OCI-LY3 (cell line): ENCODE results near the gene UBE2G2.

Experiments
- H2AFZ ChIP-seq: fragments of 200-600, 300-600 bp; shearing (Covaris generic); 2 replicates; pipeline ENCODE4 v1.6.0; 2014; ENCODE audit warnings: antibody characterized with exemption, low read depth, low read length
- H3K27ac ChIP-seq: fragments of 200-600, 300-600 bp; sonication (generic); 2 replicates; pipeline ENCODE4 v1.5.1; 2014; ENCODE audit warnings: mild to moderate bottlenecking, low read length, moderate library complexity, mixed read lengths
- H3K27me3 ChIP-seq: fragments of 200-600, 300-600 bp; sonication (generic); 2 replicates; pipeline ENCODE4 v1.6.1; 2014; ENCODE audit warnings: low read depth, low read length, mixed read lengths
- H3K36me3 ChIP-seq: fragments of 200-600, 300-600 bp; sonication (generic); replicated peaks from 2 replicates; pipeline ENCODE3; 2014; ENCODE audit warnings: low read depth, low read length, mixed read lengths
- H3K4me1 ChIP-seq: fragments of 300-600, 200-600 bp; sonication (generic); 2 replicates; pipeline ENCODE4 v1.6.1; 2014; ENCODE audit warnings: low read length, mixed read lengths
- H3K4me2 ChIP-seq: fragments of 200-600, 300-600 bp; sonication (generic); 2 replicates; pipeline ENCODE4 v1.6.1; 2014; ENCODE audit warnings: low read length, mixed read lengths
- H3K4me3 ChIP-seq: fragments of 300-600, 200-600 bp; sonication (generic); 2 replicates; pipeline ENCODE4 v1.5.1; 2014; ENCODE audit warnings: antibody characterized with exemption, mild to moderate bottlenecking, low read length, moderate library complexity
- H3K79me2 ChIP-seq: fragments of 300-600, 200-600 bp; shearing (Covaris generic); 2 replicates; pipeline ENCODE4 v1.6.1; 2014; ENCODE audit warnings: mild to moderate bottlenecking, low read length, mixed read lengths
- H3K9ac ChIP-seq: fragments of 300-600, 200-600 bp; shearing (Covaris generic); 2 replicates; pipeline ENCODE4 v1.6.0; 2014; ENCODE audit warnings: mild to moderate bottlenecking, low read length, moderate library complexity
- H3K9me3 ChIP-seq: fragments of 200-600, 300-600 bp; shearing (Covaris generic); 2 replicates; pipeline ENCODE4 v1.6.1; 2014; ENCODE audit warnings: low read length, mixed read lengths; ENCODE audit not compliant: insufficient read depth
- H4K20me1 ChIP-seq: fragments of 200-600, 300-600 bp; sonication (generic); 2 replicates; pipeline ENCODE4 v1.6.1; 2016; ENCODE audit warnings: low read length, mixed read lengths; ENCODE audit not compliant: insufficient read depth
- CTCF ChIP-seq: fragments of 200-600, 300-600 bp; sonication (generic); IDR thresholded peaks from 2 replicates; pipeline ENCODE4 v1.5.1; 2014; ENCODE audit warnings: antibody characterized with exemption, low read length, low read depth
- EZH2phosphoT487 ChIP-seq: fragments of 200-600 bp; shearing (Covaris generic); IDR thresholded peaks from 2 replicates; pipeline ENCODE4 v1.6.1; 2018; ENCODE audit warnings: antibody characterized with exemption, mixed run types, low read depth

The UBE2G2 gene

DNA sequence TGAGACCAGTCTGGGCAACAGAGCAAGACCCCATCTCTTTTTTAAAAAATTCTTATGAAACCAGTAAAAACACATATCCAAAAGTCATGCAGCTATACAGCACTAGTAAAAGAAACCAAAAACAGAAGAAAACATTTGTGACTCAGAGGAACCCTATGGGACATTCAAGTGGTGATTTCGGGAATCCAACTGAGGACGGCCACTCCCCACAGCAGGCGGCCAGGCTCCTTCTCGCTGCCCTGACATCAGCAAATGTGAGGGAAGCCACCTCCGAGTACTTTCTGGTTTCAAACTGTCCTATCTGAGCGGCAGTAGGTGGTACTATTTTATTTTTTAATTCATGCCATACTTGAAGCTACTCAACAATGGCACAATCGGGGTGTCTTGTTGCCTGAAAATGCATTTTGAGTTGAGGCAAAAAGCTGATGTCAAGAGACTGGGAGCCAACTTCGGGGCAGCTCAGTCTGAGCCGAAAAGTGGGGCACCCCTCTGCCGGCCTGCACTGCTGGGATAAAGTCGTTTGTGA is 12.9 kb upstream of the UBE2G2 start:
- Histone ChIP-seq H4K20me1 (peaks cover 34% of the 10 kb centered on the region), H3K9ac (no peak overlapping the region), H3K4me3 (no peak overlapping the region), H3K36me3 (no peaks in the 10 kb centered on the region), H3K27ac (no peak overlapping the region), H3K4me2 (no peak overlapping the region), H3K27me3 (no peaks in the 10 kb centered on the region), H3K9me3 (no peaks in the 10 kb centered on the region; the same call in 1 of the 2 replicates), H2AFZ (no peak overlapping the region), H3K4me1 (peaks cover 10% of the 10 kb centered on the region), H3K79me2 (peaks cover 73% of the 10 kb centered on the region)
- TF ChIP-seq CTCF (no peak), EZH2phosphoT487 (no peak)

- no peak for TF ChIP-seq EZH2phosphoT487
- no peak for TF ChIP-seq CTCF
Observed at GRCh38 chr21:44813727-44814126, 12.1 kb upstream of the UBE2G2 start.

DNA sequence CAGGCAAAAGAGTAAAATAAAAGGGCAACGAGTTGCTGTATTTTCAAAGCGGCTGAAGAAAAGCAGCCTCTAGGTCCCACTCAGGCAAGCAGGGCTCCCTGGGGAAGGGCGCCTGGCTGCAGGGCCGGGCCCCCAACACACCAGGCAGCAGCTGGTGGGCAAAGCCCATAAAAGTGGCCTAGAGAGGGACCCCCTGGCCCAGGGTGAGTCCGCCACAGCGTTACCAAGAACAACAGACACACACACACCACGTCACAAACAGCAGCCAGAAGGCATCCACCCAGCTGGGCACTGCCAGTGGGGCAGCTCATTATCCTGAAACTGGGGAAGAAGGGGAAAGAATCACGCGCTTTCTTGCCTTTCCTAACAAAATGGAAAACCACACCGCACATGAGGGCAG is 11.5 kb upstream of the UBE2G2 start:
- Histone ChIP-seq H3K27me3 (no peaks in the 10 kb centered on the region), H3K27ac (no peak overlapping the region), H3K4me2 (no peak overlapping the region), H3K9ac (no peak overlapping the region), H3K9me3 (no peaks in the 10 kb centered on the region), H3K4me1 (peaks cover 4% of the 10 kb centered on the region), H2AFZ (no peak overlapping the region), H4K20me1 (peaks cover 34% of the 10 kb centered on the region), H3K4me3 (no peak overlapping the region), H3K36me3 (no peaks in the 10 kb centered on the region), H3K79me2 (peaks cover 73% of the 10 kb centered on the region)
- TF ChIP-seq EZH2phosphoT487 (no peak), CTCF (no peak)

More at GRCh38 chr21:44813727-44814126, 12.1 kb upstream of the UBE2G2 start:
- no peak overlapping the region for H3K27ac ChIP-seq
- no peak overlapping the region for H2AFZ ChIP-seq
- no peak overlapping the region for H3K4me2 ChIP-seq
- H4K20me1 ChIP-seq: peaks cover 34% of the 10 kb centered on the region
- no peak overlapping the region for H3K9ac ChIP-seq
- H3K4me3 ChIP-seq: no peak overlapping the region
- peaks cover 73% of the 10 kb centered on the region for H3K79me2 ChIP-seq
- H3K36me3 ChIP-seq: no peaks in the 10 kb centered on the region
- H3K4me1 ChIP-seq: peaks cover 7% of the 10 kb centered on the region
- H3K27me3 ChIP-seq: no peaks in the 10 kb centered on the region
- H3K9me3 ChIP-seq: no peaks in the 10 kb centered on the region

DNA sequence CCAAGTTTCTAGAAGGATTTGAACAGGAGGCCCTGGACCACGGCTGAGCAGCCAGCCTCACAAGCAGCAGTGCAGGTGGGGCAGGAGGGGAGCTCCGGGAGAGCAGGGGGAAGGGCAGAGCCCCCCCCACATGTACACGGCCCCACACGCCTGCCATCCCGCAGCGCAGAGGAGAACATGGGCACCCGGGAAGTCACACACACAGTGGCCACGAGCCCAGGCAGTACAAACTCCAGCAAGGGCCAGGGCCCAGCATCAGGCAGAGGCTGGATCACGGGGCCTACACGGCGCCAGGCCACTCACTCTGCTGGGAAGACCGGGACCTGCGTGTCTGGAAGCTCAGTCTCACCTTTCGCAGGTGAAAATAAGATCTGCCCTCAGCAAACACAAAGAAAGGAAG is 11.0 kb upstream of the UBE2G2 start:
- no peak for TF ChIP-seq EZH2phosphoT487
- no peak for TF ChIP-seq CTCF
- Histone ChIP-seq H4K20me1 (peaks cover 34% of the 10 kb centered on the region), H3K9me3 (no peaks in the 10 kb centered on the region), H3K9ac (no peak overlapping the region), H3K4me2 (no peak overlapping the region), H3K4me3 (no peak overlapping the region), H3K27ac (no peak overlapping the region), H3K4me1 (peaks cover 4% of the 10 kb centered on the region), H2AFZ (no peak overlapping the region), H3K79me2 (peaks cover 73% of the 10 kb centered on the region), H3K27me3 (no peaks in the 10 kb centered on the region), H3K36me3 (no peaks in the 10 kb centered on the region)
